Loucy (cell line): ENCODE data around the gene RBM28.

Experiments used
- H2AFZ ChIP-seq: fragments of 200-600 bp; sonication (generic); 2 replicates; pipeline ENCODE4 v1.6.0; 2016; ENCODE audit warnings: antibody characterized with exemption, mild to moderate bottlenecking, low read length, moderate library complexity
- H3F3A ChIP-seq: fragments of 200-600 bp; 2 replicates; pipeline ENCODE4 v1.6.0; 2016; ENCODE audit warnings: antibody characterized with exemption, low read depth, mild to moderate bottlenecking
- H3K27me3 ChIP-seq: fragments of 200-600 bp; sonication (generic); 2 replicates; pipeline ENCODE4 v1.6.1; 2014; ENCODE audit warnings: low read length, mild to moderate bottlenecking; ENCODE audit not compliant: insufficient read depth, poor library complexity, severe bottlenecking
- H3K36me3 ChIP-seq: fragments of 200-600 bp; sonication (generic); 2 replicates; pipeline ENCODE4 v1.6.1; 2016; ENCODE audit warnings: low read length; ENCODE audit not compliant: insufficient read depth
- H3K4me1 ChIP-seq: fragments of 200-600 bp; sonication (generic); 2 replicates; pipeline ENCODE4 v1.5.1; 2014; ENCODE audit warnings: low read length, mild to moderate bottlenecking; ENCODE audit not compliant: insufficient read depth, poor library complexity, severe bottlenecking
- H3K4me2 ChIP-seq: fragments of 200-600 bp; sonication (generic); 2 replicates; pipeline ENCODE4 v1.6.0; 2014; ENCODE audit warnings: antibody characterized with exemption, low read length, low read depth, mild to moderate bottlenecking; ENCODE audit not compliant: poor library complexity, severe bottlenecking
- H3K4me3 ChIP-seq: fragments of 200-600 bp; sonication (generic); 2 replicates; pipeline ENCODE4 v1.5.1; 2014; ENCODE audit warnings: low read length, mild to moderate bottlenecking, mixed read lengths; ENCODE audit not compliant: poor library complexity, severe bottlenecking
- H3K79me2 ChIP-seq: fragments of 200-600 bp; sonication (generic); 2 replicates; pipeline ENCODE4 v1.6.1; 2014; ENCODE audit warnings: low read length; ENCODE audit not compliant: insufficient read depth
- H3K9ac ChIP-seq: fragments of 200-600 bp; sonication (generic); 2 replicates; pipeline ENCODE4 v1.6.0; 2014; ENCODE audit warnings: mild to moderate bottlenecking, low read depth, low read length, moderate library complexity; ENCODE audit not compliant: poor library complexity, severe bottlenecking
- H3K9me2 ChIP-seq: fragments of 200-600 bp; sonication (generic); replicated peaks from 2 replicates; pipeline ENCODE4 v1.6.1; 2016; ENCODE audit warnings: low read depth, low read length, mixed read lengths
- H3K9me3 ChIP-seq: fragments of 200-600 bp; sonication (generic); 2 replicates; pipeline ENCODE4 v1.6.1; 2014; ENCODE audit warnings: mild to moderate bottlenecking, antibody characterized with exemption, low read length, low read depth; ENCODE audit not compliant: insufficient read depth
- H4K20me1 ChIP-seq: fragments of 200-600 bp; sonication (generic); 2 replicates; pipeline ENCODE4 v1.6.0; 2014; ENCODE audit warnings: antibody characterized with exemption, low read length, mild to moderate bottlenecking; ENCODE audit not compliant: insufficient read depth, poor library complexity, severe bottlenecking
- CTCF ChIP-seq: fragments of 200-600 bp; sonication (generic); conservative IDR thresholded peaks from 2 replicates; pipeline ENCODE4 v1.5.1; 2014; ENCODE audit warnings: mild to moderate bottlenecking, antibody characterized with exemption, low read length
- EZH2phosphoT487 ChIP-seq: fragments of 200-600 bp; IDR thresholded peaks from 2 replicates; pipeline ENCODE4 v1.6.1; 2018; ENCODE audit warnings: antibody characterized with exemption, mild to moderate bottlenecking, moderate library complexity, borderline replicate concordance

Gene RBM28

DNA sequence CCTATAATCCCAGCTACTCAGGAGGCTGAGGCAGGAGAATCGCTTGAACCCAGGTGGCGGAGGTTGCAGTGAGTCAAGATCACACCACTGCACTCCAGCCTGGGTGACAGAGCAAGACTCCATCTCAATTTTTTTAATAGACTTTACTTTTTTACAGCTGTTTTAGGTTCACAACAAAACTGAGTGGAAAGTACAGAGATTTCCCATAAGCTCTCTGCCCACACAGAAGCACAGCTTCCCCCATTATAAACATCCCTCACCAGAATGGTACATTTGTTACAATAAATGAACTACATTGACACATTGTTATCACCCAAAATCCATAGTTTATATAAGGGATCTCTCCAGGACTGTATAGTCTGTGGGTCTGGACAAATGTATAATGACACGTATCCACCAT, 32.4 kb upstream of the RBM28 start:
- H3K27me3 ChIP-seq, result no peaks in the 10 kb centered on the region
- no peak overlapping the region for H3K4me3 ChIP-seq
- H3K4me2 ChIP-seq, result no peak overlapping the region
- no peaks in the 10 kb centered on the region for H3K9me2 ChIP-seq
- no peaks in the 10 kb centered on the region for H3K79me2 ChIP-seq
- H4K20me1 ChIP-seq, result no peaks in the 10 kb centered on the region
- no peak overlapping the region for H3K9ac ChIP-seq
- H2AFZ ChIP-seq, result 0 out of 2 replicates have a peak overlapping the region, but pooled peaks have one; percentile 16
- no peaks in the 10 kb centered on the region for H3F3A ChIP-seq
- no peaks in the 10 kb centered on the region for H3K9me3 ChIP-seq
- peaks cover 6% of the 10 kb centered on the region for H3K4me1 ChIP-seq
- TF ChIP-seq CTCF, result no peak
- no peaks in the 10 kb centered on the region for H3K36me3 ChIP-seq

GRCh38 chr7:128374041-128374440, 30.3 kb upstream of the RBM28 start:
- Histone ChIP-seq H3K9me3 (no peaks in the 10 kb centered on the region), H3K79me2 (no peaks in the 10 kb centered on the region), H3K4me2 (no peak overlapping the region), H3K36me3 (no peaks in the 10 kb centered on the region), H4K20me1 (no peaks in the 10 kb centered on the region), H2AFZ (no peak overlapping the region), H3K4me1 (no peaks in the 10 kb centered on the region), H3K9me2 (no peaks in the 10 kb centered on the region), H3K9ac (no peak overlapping the region), H3K4me3 (no peak overlapping the region), H3F3A (no peaks in the 10 kb centered on the region), H3K27me3 (no peaks in the 10 kb centered on the region)
- no peak for TF ChIP-seq CTCF
- TF ChIP-seq EZH2phosphoT487, result no peak

DNA sequence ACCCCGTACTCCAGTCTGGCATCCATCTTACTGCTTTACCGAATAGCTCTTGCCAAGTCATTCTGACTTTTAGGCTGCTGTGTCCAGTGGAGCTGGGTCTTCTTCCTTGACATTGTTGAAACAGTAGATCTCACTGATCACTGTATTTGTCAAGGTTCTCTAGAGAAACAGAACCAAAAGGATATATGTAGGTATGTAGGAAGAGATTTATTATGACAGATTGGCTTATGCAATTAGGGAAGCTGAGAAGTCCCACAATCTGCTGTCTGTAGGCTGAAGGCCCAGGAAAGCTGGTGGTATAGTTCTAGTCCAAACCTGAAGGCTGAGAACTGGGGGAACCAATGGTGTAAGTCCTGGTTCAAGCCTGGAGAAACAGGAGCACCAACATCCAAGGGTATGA, 29.9 kb upstream of the RBM28 start:
- Histone ChIP-seq H3K9me3 (no peaks in the 10 kb centered on the region), H3K36me3 (no peaks in the 10 kb centered on the region), H3K79me2 (no peaks in the 10 kb centered on the region), H3K4me2 (no peak overlapping the region), H3K9ac (no peak overlapping the region), H3F3A (no peaks in the 10 kb centered on the region), H3K9me2 (no peaks in the 10 kb centered on the region), H3K4me1 (no peaks in the 10 kb centered on the region), H3K27me3 (no peaks in the 10 kb centered on the region), H3K4me3 (no peak overlapping the region), H2AFZ (no peak overlapping the region), H4K20me1 (no peaks in the 10 kb centered on the region)
- TF ChIP-seq EZH2phosphoT487 (no peak), CTCF (no peak)
